ENCODE results near the gene RCOR3.
"Not testable (repeated sequence)": the region's sequence is repeated elsewhere in the genome, so short reads cannot be mapped to it uniquely, and the experiment has no call there.

The RCOR3 gene

GRCh38 chr1:211340622-211341507 is 81.7 kb downstream of the RCOR3 start:
- DNase-seq (ENCODE audit: low read depth in 2 of 2), result no peak

GRCh38 chr1:211341999-211342398 is 82.8 kb downstream of the RCOR3 start:
- no peak for DNase-seq (ENCODE audit: low read depth in 2 of 2)

GRCh38 chr1:211343607-211344006 is 84.4 kb downstream of the RCOR3 start:
- DNase-seq (ENCODE audit: low read depth in 2 of 2), result no peak

GRCh38 chr1:211344152-211344618 is 85.0 kb downstream of the RCOR3 start:
- no peak for DNase-seq (ENCODE audit: low read depth in 2 of 2)

GRCh38 chr1:211345719-211346118 is 86.6 kb downstream of the RCOR3 start:
- no peak for DNase-seq (ENCODE audit: low read depth in 2 of 2)

GRCh38 chr1:211347077-211347844 is 88.1 kb downstream of the RCOR3 start:
- no peak for DNase-seq (ENCODE audit: low read depth in 2 of 2)

GRCh38 chr1:211348547-211348946 is 89.4 kb downstream of the RCOR3 start:
- no peak for DNase-seq (ENCODE audit: low read depth in 2 of 2)

- DNase-seq (ENCODE audit: low read depth in 2 of 2), result no peak
Measured at GRCh38 chr1:211349741-211350140, 90.6 kb downstream of the RCOR3 start.

- DNase-seq (ENCODE audit: low read depth in 2 of 2), result not testable (repeated sequence)
Measured at GRCh38 chr1:211352055-211352454, 92.9 kb downstream of the RCOR3 start.

GRCh38 chr1:211352465-211352864 is 93.3 kb downstream of the RCOR3 start:
- no peak for DNase-seq (ENCODE audit: low read depth in 2 of 2)

- peak; percentile 33 to 36 for DNase-seq (ENCODE audit: low read depth in 2 of 2)
Measured at GRCh38 chr1:211352985-211353515, 93.9 kb downstream of the RCOR3 start.

- DNase-seq (ENCODE audit: low read depth in 2 of 2), result no peak
Measured at GRCh38 chr1:211353562-211354212, 94.5 kb downstream of the RCOR3 start.

GRCh38 chr1:211355873-211356272 is 96.7 kb downstream of the RCOR3 start:
- DNase-seq (ENCODE audit: low read depth in 2 of 2), result peak in 1 of 2 donors; percentile 22

GRCh38 chr1:211356723-211357407 is 97.7 kb downstream of the RCOR3 start:
- no peak for DNase-seq (ENCODE audit: low read depth in 2 of 2)

- DNase-seq (ENCODE audit: low read depth in 2 of 2), result no peak
Measured at GRCh38 chr1:211358685-211359084, 99.5 kb downstream of the RCOR3 start.

- no peak for DNase-seq (ENCODE audit: low read depth in 2 of 2)
Measured at GRCh38 chr1:211359876-211360275, 100.7 kb downstream of the RCOR3 start.

GRCh38 chr1:211361202-211361601 is 102.0 kb downstream of the RCOR3 start:
- no peak for DNase-seq (ENCODE audit: low read depth in 2 of 2)
